ENCODE results near the gene RCBTB2.

Gene RCBTB2

DNA sequence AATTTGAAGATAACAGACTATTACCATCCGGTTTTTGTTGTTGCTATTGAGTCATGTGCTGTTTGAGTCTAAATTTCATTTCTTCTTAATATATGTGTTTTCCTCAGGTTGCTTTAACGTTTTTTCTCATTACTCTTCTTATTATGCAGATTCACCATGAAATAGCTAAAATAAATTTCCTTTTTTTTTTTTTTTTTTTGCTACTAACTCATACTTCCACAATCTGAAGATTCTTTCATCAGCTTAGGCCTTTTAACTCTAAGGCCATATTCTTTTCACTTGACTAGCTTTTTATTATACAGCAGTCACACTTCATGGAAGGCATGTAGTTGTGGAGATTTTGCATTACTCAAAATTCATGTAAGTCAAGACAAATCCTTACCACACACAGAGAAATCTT lies 23.9 kb upstream of the RCBTB2 start:
- in situ Hi-C loops (cut with MboI; ENCODE audit: low sequenced_read_pairs, unreplicated experiment), result no loop called here
- no peak for DNase-seq (ENCODE audit: low spot score)
- TF ChIP-seq, protein P1, sequence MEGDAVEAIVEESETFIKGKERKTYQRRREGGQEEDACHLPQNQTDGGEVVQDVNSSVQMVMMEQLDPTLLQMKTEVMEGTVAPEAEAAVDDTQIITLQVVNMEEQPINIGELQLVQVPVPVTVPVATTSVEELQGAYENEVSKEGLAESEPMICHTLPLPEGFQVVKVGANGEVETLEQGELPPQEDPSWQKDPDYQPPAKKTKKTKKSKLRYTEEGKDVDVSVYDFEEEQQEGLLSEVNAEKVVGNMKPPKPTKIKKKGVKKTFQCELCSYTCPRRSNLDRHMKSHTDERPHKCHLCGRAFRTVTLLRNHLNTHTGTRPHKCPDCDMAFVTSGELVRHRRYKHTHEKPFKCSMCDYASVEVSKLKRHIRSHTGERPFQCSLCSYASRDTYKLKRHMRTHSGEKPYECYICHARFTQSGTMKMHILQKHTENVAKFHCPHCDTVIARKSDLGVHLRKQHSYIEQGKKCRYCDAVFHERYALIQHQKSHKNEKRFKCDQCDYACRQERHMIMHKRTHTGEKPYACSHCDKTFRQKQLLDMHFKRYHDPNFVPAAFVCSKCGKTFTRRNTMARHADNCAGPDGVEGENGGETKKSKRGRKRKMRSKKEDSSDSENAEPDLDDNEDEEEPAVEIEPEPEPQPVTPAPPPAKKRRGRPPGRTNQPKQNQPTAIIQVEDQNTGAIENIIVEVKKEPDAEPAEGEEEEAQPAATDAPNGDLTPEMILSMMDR (IDR thresholded peaks at IDR 0.05; ENCODE audit: borderline replicate concordance, control extremely low read depth, extremely low read depth, insufficient read depth, missing control alignments), result no peak

DNA sequence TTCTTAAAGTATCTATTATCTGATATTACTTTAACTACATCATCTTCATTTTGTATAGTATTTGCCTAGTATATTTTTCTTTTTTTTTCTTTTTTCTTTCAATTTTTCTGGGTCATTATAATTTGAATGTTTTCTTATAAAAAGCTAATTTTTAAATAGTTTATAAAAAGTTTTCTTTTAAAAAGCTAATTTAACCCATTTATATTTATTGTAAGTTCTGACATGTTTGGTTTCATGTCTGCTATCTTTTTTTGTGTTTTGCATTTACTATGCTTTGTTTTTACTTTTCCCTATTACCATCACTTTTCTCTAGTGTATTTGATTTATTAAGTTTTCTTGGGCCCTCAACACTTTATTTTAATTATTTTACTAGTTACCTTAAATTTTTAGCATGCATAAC lies 22.6 kb upstream of the RCBTB2 start:
- in situ Hi-C loops (cut with MboI; ENCODE audit: low sequenced_read_pairs, unreplicated experiment), result no loop called here
- TF ChIP-seq, protein P1 (IDR thresholded peaks at IDR 0.05; ENCODE audit: borderline replicate concordance, control extremely low read depth, extremely low read depth, insufficient read depth, missing control alignments), result no peak

DNA sequence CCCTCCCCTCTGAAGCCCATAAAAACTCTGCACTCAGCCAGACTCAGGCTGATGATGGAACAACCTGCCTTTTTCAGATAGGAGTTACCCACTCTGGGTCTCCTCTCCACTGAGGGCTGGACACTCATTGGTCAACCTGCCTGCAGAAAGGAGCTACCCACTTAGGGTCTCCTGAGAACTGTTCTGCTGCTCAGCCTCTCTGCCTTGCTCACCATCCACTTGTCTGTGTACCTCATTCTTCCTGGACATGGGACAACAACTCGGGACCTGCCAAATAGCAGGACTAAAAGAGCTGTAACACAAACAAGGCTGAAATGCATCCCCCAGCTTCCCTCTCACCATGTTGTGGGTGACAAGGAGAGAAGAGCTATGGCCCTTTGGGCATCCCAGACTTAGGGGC lies 18.4 kb upstream of the RCBTB2 start:
- DNase-seq (ENCODE audit: low spot score), result no peak
- in situ Hi-C loops (cut with MboI; ENCODE audit: low sequenced_read_pairs, unreplicated experiment), result no loop called here
- TF ChIP-seq, protein P1 (IDR thresholded peaks at IDR 0.05; ENCODE audit: borderline replicate concordance, control extremely low read depth, extremely low read depth, insufficient read depth, missing control alignments), result no peak

More for the DNA sequence above, 22.6 kb upstream of the RCBTB2 start:
- no peak for DNase-seq (ENCODE audit: low spot score)

DNA sequence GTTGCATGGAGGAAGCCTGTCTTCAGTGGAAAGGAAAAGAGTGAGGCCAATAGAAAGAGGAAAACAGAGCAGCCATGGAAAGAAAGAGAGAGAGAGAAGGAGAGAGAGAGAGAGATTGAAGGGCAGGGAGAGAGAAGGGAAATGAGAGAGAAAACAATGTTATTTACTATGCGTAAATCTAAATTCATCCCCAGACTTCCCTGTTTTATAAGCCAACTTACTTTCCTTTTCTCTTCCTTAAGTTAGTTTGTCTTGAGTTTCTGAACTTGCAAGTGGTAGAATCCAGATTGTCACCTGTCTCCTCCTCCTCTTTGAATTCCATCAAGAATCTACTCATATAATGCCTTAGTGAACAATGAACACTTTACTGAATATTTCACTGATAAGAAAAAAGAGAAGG lies 16.8 kb upstream of the RCBTB2 start:
- no peak for DNase-seq (ENCODE audit: low spot score)
- TF ChIP-seq, protein P1 (IDR thresholded peaks at IDR 0.05; ENCODE audit: borderline replicate concordance, control extremely low read depth, extremely low read depth, insufficient read depth, missing control alignments), result no peak
- in situ Hi-C loops (cut with MboI; ENCODE audit: low sequenced_read_pairs, unreplicated experiment), result no loop called here

DNA sequence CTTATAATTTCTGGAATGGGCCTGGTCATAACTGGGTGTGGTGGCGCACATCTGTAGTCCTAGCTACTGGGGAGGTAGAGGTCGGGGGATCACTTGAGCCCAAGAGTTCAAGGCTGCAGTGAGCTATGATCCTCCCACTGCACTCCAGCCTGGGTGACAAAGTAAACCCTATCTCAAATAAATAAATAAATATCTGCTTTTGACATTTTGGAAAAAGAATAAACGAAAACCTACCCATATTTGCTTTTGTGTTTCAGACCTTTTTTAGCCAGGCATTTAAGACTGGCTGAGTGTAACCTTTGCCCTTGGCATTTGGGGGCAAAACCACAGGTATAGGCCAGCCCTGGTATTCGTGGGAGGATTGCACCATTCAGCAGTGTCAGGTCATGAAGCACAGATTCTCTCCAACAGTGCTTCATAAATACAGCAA lies 14.8 kb upstream of the RCBTB2 start:
- TF ChIP-seq, protein P1 (IDR thresholded peaks at IDR 0.05; ENCODE audit: borderline replicate concordance, control extremely low read depth, extremely low read depth, insufficient read depth, missing control alignments), result no peak
- DNase-seq (ENCODE audit: low spot score), result no peak
- in situ Hi-C loops (cut with MboI; ENCODE audit: low sequenced_read_pairs, unreplicated experiment), result no loop called here

DNA sequence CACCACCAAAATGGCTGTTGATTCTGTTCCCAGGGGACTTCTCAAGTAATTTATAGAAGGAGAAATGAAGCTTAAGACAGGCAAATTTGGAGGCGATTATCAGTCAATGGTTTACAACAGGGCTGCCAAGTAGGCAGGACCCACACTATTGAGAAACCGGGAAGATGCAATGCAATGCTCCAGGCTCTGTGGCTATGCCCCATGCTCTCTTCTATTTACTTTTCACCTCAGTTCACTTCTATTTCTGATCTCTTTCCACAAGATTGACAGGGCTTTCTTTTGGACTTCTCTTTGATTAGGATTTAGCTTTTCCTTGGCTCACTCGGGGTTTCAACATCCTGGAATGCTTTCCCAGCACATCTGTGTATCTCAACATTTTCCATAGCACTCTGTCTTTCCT lies 12.7 kb upstream of the RCBTB2 start:
- DNase-seq (ENCODE audit: low spot score), result no peak
- in situ Hi-C loops (cut with MboI; ENCODE audit: low sequenced_read_pairs, unreplicated experiment), result no loop called here
- TF ChIP-seq, protein P1 (IDR thresholded peaks at IDR 0.05; ENCODE audit: borderline replicate concordance, control extremely low read depth, extremely low read depth, insufficient read depth, missing control alignments), result no peak

Measured in GM13976 (cell line).